Caco-2 (cell line): ENCODE measurements around the gene JSRP1. TPM values are rescaled to one million over a fixed set of nuclear protein-coding genes. Genes with fewer than 3 reads are reported as not detected.

Experiments
- BruUV-seq: library from RNA; stranded (reverse); fragments of 400-500 nt; replicated peaks from 2 replicates; lab custom pipeline; 2021; lab: Mats Ljungman, UMichigan
- CTCF ChIA-PET: fragments of 300-600 bp; sonication (Branson Sonifier 250); formaldehyde crosslinking; loops from one replicate; lab custom pipeline; 2022; ENCODE audit warnings: antibody characterized with exemption; lab: Charles Lee
- POLR2A ChIA-PET: fragments of 300-600 bp; sonication (Branson Sonifier 250); formaldehyde crosslinking; loops from one replicate; lab custom pipeline; 2022; ENCODE audit warnings: antibody characterized with exemption; lab: Charles Lee
- DNase-seq, 2 experiments: peaks; one replicate each; pipeline versions ENCODE4 v3.0.0 to v3.0.0-alpha.2; 2020 to 2022
- H3K27me3 ChIP-seq: replicated peaks from 2 replicates; pipeline ENCODE4 v1.6.0; 2011; ENCODE audit warnings: low read length; ENCODE audit not compliant: control insufficient read depth, insufficient read depth
- H3K36me3 ChIP-seq: 2 replicates; pipeline ENCODE4 v1.5.1; 2011; ENCODE audit warnings: low read length; ENCODE audit not compliant: control insufficient read depth, insufficient read depth
- H3K4me1 ChIP-seq: fragments of 250-450 bp; sonication (Bioruptor Pico); 2 replicates; pipeline ENCODE4 v1.5.1; 2020; ENCODE audit warnings: mild to moderate bottlenecking
- H3K4me3 ChIP-seq: 2 replicates; pipeline ENCODE4 v1.5.1; 2011; ENCODE audit warnings: low read depth, mild to moderate bottlenecking, control low read depth, low read length
- H3K9me3 ChIP-seq: fragments of 250-450 bp; sonication (Bioruptor Pico); 2 replicates; pipeline ENCODE4 v1.5.1; 2020; ENCODE audit warnings: mild to moderate bottlenecking, moderate library complexity
- H3K27ac Mint-ChIP-seq: one replicate; pipeline ENCODE4 v1.8.0; 2022; ENCODE audit warnings: mixed read lengths; ENCODE audit not compliant: unreplicated experiment
- H3K27me3 Mint-ChIP-seq: one replicate; pipeline ENCODE4 v1.8.0; 2022; ENCODE audit warnings: mixed read lengths; ENCODE audit not compliant: insufficient read depth, unreplicated experiment
- H3K36me3 Mint-ChIP-seq: one replicate; pipeline ENCODE4 v1.8.0; 2022; ENCODE audit warnings: mild to moderate bottlenecking, mixed read lengths; ENCODE audit not compliant: insufficient read depth, unreplicated experiment
- H3K4me1 Mint-ChIP-seq: one replicate; pipeline ENCODE4 v1.8.0; 2022; ENCODE audit warnings: low read depth, mixed read lengths; ENCODE audit not compliant: unreplicated experiment
- H3K4me3 Mint-ChIP-seq: one replicate; pipeline ENCODE4 v1.8.0; 2022; ENCODE audit warnings: mild to moderate bottlenecking, moderate library complexity, mixed read lengths; ENCODE audit not compliant: unreplicated experiment
- H3K9me3 Mint-ChIP-seq: one replicate; pipeline ENCODE4 v1.8.0; 2022; ENCODE audit warnings: mixed read lengths; ENCODE audit not compliant: unreplicated experiment
- CTCF ChIP-seq, 2 experiments: fragments of 200-600 bp in 1 of 2; IDR thresholded peaks; 1 replicate in 1 of 2; 2 replicates in 1 of 2; pipeline versions ENCODE4 v1.5.1 to v1.8.0; 2011 to 2022; ENCODE audit warnings: antibody characterized with exemption in 1 of 2, control low read depth in 1 of 2, inconsistent platforms in 1 of 2, low read depth in 1 of 2, low read length in 1 of 2, mild to moderate bottlenecking in 1 of 2, moderate library complexity in 1 of 2; ENCODE audit not compliant: insufficient read depth in 1 of 2, severe bottlenecking in 1 of 2, unreplicated experiment in 1 of 2
- intact Hi-C: fragments of 100-400 bp; cut with micrococcal nuclease; formaldehyde crosslinking; loops from one replicate; pipeline ENCODE4 v1.10.0; 2022; ENCODE audit not compliant: unreplicated experiment
- total RNA-seq: library from RNA; stranded (reverse); gene quantifications from 2 replicates; pipeline ENCODE4 v1.2.3, GENCODE V29; 2022

Gene JSRP1
- total RNA-seq, 1 experiment from 2014 or later: not detected

- no peak for TF ChIP-seq CTCF (IDR thresholded peaks at IDR 0.05; ENCODE audit: insufficient read depth in 1 of 2, low read depth in 1 of 2, low read length in 1 of 2, severe bottlenecking in 1 of 2, unreplicated experiment in 1 of 2)
- Histone ChIP-seq H3K4me1 (no peaks in the 10 kb centered on the region), H3K9me3 (no peaks in the 10 kb centered on the region), H3K4me3 (no peak overlapping the region), H3K27me3 (no peaks in the 10 kb centered on the region), H3K36me3 (peaks cover 3% of the 10 kb centered on the region; the same call in 1 of the 2 replicates)
- BruUV-seq: no TSS peak
- ChIA-PET POLR2A (no interaction called here), CTCF (no interaction called here)
- Mint-ChIP-seq H3K27me3 (no peaks in the 10 kb centered on the region), H3K27ac (peak overlapping the region; percentile 71), H3K36me3 (peaks cover 97% of the 10 kb centered on the region), H3K4me1 (no peaks in the 10 kb centered on the region), H3K4me3 (no peak overlapping the region), H3K9me3 (no peaks in the 10 kb centered on the region)
- intact Hi-C loops: no loop called here
- DNase-seq: no peak
Measured at GRCh38 chr19:2230033-2230531, 26.1 kb downstream of the JSRP1 start.

- Mint-ChIP-seq H3K27ac (peak overlapping the region; percentile 45), H3K36me3 (peaks cover 96% of the 10 kb centered on the region), H3K4me3 (no peak overlapping the region), H3K4me1 (no peaks in the 10 kb centered on the region), H3K27me3 (no peaks in the 10 kb centered on the region), H3K9me3 (no peaks in the 10 kb centered on the region)
- intact Hi-C loops: no loop called here
- no peak for TF ChIP-seq CTCF (IDR thresholded peaks at IDR 0.05; ENCODE audit: insufficient read depth in 1 of 2, low read depth in 1 of 2, low read length in 1 of 2, severe bottlenecking in 1 of 2, unreplicated experiment in 1 of 2)
- Histone ChIP-seq H3K9me3 (no peaks in the 10 kb centered on the region), H3K4me3 (no peak overlapping the region), H3K27me3 (no peaks in the 10 kb centered on the region), H3K36me3 (peaks cover 3% of the 10 kb centered on the region; the same call in 1 of the 2 replicates), H3K4me1 (no peaks in the 10 kb centered on the region)
- BruUV-seq: no TSS peak
- ChIA-PET CTCF (no interaction called here), POLR2A (no interaction called here)
- DNase-seq: no peak
Measured at GRCh38 chr19:2229103-2230032, 26.8 kb downstream of the JSRP1 start.

- H3K4me3 ChIP-seq: no peak overlapping the region
- ChIA-PET POLR2A (interaction anchor here (0.6 kb wide), 1 partner anchor 199 kb away, joined by 3 read pairs; the partner anchor contains the start of gene TIMM13), CTCF (interaction anchor here (1.1 kb wide), 1 partner anchor 72 kb away, joined by 6 read pairs; no protein-coding TSS in a partner anchor)
- Mint-ChIP-seq H3K4me1 (no peaks in the 10 kb centered on the region), H3K4me3 (no peak overlapping the region), H3K27ac (peak overlapping the region; percentile 45), H3K9me3 (no peaks in the 10 kb centered on the region), H3K27me3 (no peaks in the 10 kb centered on the region), H3K36me3 (peaks cover 92% of the 10 kb centered on the region)
- BruUV-seq: no TSS peak
- H3K36me3 ChIP-seq: peaks cover 3% of the 10 kb centered on the region; the same call in 1 of the 2 replicates
- no peak for DNase-seq
- TF ChIP-seq CTCF (IDR thresholded peaks at IDR 0.05; ENCODE audit: insufficient read depth in 1 of 2, low read depth in 1 of 2, low read length in 1 of 2, severe bottlenecking in 1 of 2, unreplicated experiment in 1 of 2): no peak
- intact Hi-C loops: no loop called here
- H3K4me1 ChIP-seq: no peaks in the 10 kb centered on the region
- no peaks in the 10 kb centered on the region for H3K9me3 ChIP-seq
- H3K27me3 ChIP-seq: no peaks in the 10 kb centered on the region
Measured at GRCh38 chr19:2228157-2229030, 27.8 kb downstream of the JSRP1 start.
